Memory B cell (primary cell): ENCODE data around the gene KIRREL1.

ENCODE experiments used
- ATAC-seq: fragments of 150-1000 bp; cut with Tn5 transposase; 2 replicates; pipeline ENCODE4 v1.10.0; 2021; ENCODE audit warnings: low read depth, mild to moderate bottlenecking, moderate library complexity
- DNase-seq, 2 donors: peaks; one replicate each; pipeline ENCODE4 v3.0.0; 2022; ENCODE audit warnings: low spot score in 2 of 2
- H3K27ac Mint-ChIP-seq: one replicate; pipeline ENCODE4 v1.8.0; 2022; ENCODE audit warnings: mild to moderate bottlenecking, moderate library complexity, mixed read lengths
- H3K27me3 Mint-ChIP-seq: one replicate; pipeline ENCODE4 v1.8.0; 2022; ENCODE audit warnings: mixed read lengths
- H3K36me3 Mint-ChIP-seq: one replicate; pipeline ENCODE4 v1.8.0; 2022; ENCODE audit warnings: mild to moderate bottlenecking, mixed read lengths
- H3K4me1 Mint-ChIP-seq: one replicate; pipeline ENCODE4 v1.8.0; 2022; ENCODE audit warnings: mixed read lengths
- H3K4me3 Mint-ChIP-seq: one replicate; pipeline ENCODE4 v1.8.0; 2022; ENCODE audit warnings: mild to moderate bottlenecking, moderate library complexity, mixed read lengths
- H3K9me3 Mint-ChIP-seq: one replicate; pipeline ENCODE4 v1.8.0; 2022; ENCODE audit warnings: mixed read lengths

The KIRREL1 gene

GRCh38 chr1:158075078-158075477 lies 81.6 kb downstream of the KIRREL1 start:
- Mint-ChIP-seq H3K27ac (no peak overlapping the region), H3K27me3 (peaks cover 17% of the 10 kb centered on the region), H3K9me3 (no peaks in the 10 kb centered on the region), H3K4me1 (peaks cover 4% of the 10 kb centered on the region), H3K4me3 (no peak overlapping the region), H3K36me3 (no peaks in the 10 kb centered on the region)
- DNase-seq (no peak), ATAC-seq (no peak)

DNA sequence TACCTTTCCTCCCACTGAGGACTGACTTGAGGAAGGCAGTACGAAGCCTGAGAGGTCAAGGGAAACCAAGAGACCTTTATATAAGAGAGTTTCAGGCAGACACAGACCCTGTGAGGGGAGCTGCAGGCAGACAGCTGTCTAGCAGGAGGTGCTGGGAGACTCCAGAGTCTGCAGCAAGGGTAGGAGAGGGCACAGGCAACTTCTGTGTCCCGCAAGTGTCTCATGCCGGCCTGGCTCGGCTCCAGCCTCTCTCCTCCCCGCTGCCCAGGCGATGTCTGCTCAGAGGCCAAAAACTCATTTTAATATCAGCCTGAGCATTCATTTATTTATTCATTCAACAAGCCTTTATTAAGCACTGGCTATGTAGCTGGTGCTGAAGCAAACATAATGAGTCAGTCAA lies 83.0 kb downstream of the KIRREL1 start:
- peaks cover 4% of the 10 kb centered on the region for H3K4me1 Mint-ChIP-seq
- no peaks in the 10 kb centered on the region for H3K36me3 Mint-ChIP-seq
- H3K27me3 Mint-ChIP-seq, result peaks cover 11% of the 10 kb centered on the region
- ATAC-seq, result no peak
- no peak for DNase-seq
- no peaks in the 10 kb centered on the region for H3K9me3 Mint-ChIP-seq
- no peak overlapping the region for H3K4me3 Mint-ChIP-seq
- no peak overlapping the region for H3K27ac Mint-ChIP-seq

DNA sequence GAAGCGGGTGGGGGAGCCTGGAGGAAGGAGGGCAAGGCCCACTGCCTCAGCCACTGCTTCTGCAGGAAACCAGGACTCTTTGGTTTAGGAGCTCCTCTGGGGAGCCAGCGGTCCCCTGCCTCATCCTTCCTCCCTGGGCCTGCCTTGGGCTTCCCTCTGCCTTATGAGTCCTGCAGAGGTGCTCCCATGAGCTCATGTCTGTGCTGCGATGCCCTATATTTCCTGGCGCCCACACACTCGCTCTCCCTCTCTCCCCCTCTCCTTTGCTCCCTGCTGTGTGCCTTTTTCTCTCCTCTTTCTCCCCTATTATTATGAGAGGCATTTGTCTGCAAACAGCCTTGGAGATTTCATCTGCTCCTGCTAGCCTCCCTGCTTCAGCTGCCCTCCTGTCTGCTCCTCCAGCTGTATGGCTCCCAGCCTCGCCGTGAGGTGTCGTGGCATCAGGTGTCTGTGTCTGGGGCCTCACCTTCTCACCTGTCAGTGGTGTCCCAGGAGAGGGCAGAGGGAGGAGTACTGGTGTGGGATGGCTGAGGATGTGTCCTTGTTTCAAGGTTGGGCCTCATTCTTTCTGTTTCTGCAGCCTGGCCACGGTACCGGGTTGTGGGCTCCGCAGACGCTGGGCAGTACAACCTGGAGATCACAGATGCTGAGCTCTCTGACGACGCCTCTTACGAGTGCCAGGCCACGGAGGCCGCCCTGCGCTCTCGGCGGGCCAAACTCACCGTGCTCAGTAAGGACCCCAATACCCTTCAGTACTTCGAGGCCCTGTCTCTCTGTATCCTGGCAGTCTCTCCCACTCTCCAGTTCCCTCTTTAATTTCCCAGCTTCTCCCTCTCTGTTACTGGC lies 84.2 kb downstream of the KIRREL1 start:
- DNase-seq, result no peak
- Mint-ChIP-seq H3K4me1 (peaks cover 4% of the 10 kb centered on the region), H3K27me3 (peaks cover 2% of the 10 kb centered on the region), H3K9me3 (no peaks in the 10 kb centered on the region), H3K4me3 (no peak overlapping the region), H3K36me3 (no peaks in the 10 kb centered on the region), H3K27ac (no peak overlapping the region)
- no peak for ATAC-seq

- peaks cover 2% of the 10 kb centered on the region for H3K27me3 Mint-ChIP-seq
- H3K4me3 Mint-ChIP-seq, result no peak overlapping the region
- DNase-seq, result no peak
- no peaks in the 10 kb centered on the region for H3K9me3 Mint-ChIP-seq
- no peaks in the 10 kb centered on the region for H3K36me3 Mint-ChIP-seq
- H3K27ac Mint-ChIP-seq, result no peak overlapping the region
- peaks cover 4% of the 10 kb centered on the region for H3K4me1 Mint-ChIP-seq
- ATAC-seq, result no peak
Observed at GRCh38 chr1:158078569-158079080, 85.2 kb downstream of the KIRREL1 start.

- Mint-ChIP-seq H3K27me3 (no peaks in the 10 kb centered on the region), H3K4me1 (peaks cover 4% of the 10 kb centered on the region), H3K36me3 (no peaks in the 10 kb centered on the region), H3K4me3 (no peak overlapping the region), H3K27ac (no peak overlapping the region), H3K9me3 (no peaks in the 10 kb centered on the region)
- ATAC-seq (no peak), DNase-seq (no peak)
Observed at GRCh38 chr1:158080066-158080465, 86.6 kb downstream of the KIRREL1 start.

- Mint-ChIP-seq H3K4me1 (peaks cover 3% of the 10 kb centered on the region), H3K27ac (no peak overlapping the region), H3K4me3 (no peak overlapping the region), H3K27me3 (no peaks in the 10 kb centered on the region), H3K9me3 (no peaks in the 10 kb centered on the region), H3K36me3 (no peaks in the 10 kb centered on the region)
- ATAC-seq (no peak), DNase-seq (no peak)
Observed at GRCh38 chr1:158084336-158084735, 90.9 kb downstream of the KIRREL1 start.

DNA sequence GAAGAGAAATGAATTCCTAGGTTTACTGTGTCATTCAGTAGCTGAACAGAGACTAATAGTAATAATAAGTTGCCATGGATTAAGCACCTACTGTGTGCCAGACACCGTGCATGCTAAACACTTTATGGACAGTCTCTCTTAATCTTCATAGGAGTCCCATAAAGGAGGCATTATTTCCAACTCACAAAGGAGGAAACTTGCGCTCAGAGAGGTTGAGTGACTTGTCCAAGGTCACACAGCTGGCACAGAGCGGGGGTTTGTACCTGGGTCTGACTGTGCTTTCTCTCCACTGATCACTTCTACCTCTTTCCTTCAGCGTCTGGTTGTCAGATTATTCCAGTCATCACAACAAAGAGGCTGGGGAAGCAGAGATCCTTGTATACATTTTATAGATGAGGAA lies 91.3 kb downstream of the KIRREL1 start:
- H3K9me3 Mint-ChIP-seq, result no peaks in the 10 kb centered on the region
- ATAC-seq, result no peak
- no peak overlapping the region for H3K4me3 Mint-ChIP-seq
- no peak for DNase-seq
- H3K27me3 Mint-ChIP-seq, result peaks cover under 1% of the 10 kb centered on the region
- no peak overlapping the region for H3K27ac Mint-ChIP-seq
- H3K4me1 Mint-ChIP-seq, result peaks cover 3% of the 10 kb centered on the region
- H3K36me3 Mint-ChIP-seq, result no peaks in the 10 kb centered on the region

- peak; percentile 79 for ATAC-seq
- H3K9me3 Mint-ChIP-seq, result no peaks in the 10 kb centered on the region
Observed at GRCh38 chr1:158087320-158087927, 94.0 kb downstream of the KIRREL1 start.

GRCh38 chr1:158089476-158089875 lies 96.0 kb downstream of the KIRREL1 start:
- Mint-ChIP-seq H3K4me1 (peaks cover 3% of the 10 kb centered on the region), H3K27me3 (peaks cover 20% of the 10 kb centered on the region), H3K9me3 (no peaks in the 10 kb centered on the region), H3K4me3 (no peak overlapping the region), H3K27ac (no peak overlapping the region), H3K36me3 (no peaks in the 10 kb centered on the region)
- DNase-seq (no peak), ATAC-seq (no peak)

More at GRCh38 chr1:158087320-158087927, 94.0 kb downstream of the KIRREL1 start:
- Mint-ChIP-seq H3K4me1 (peaks cover 3% of the 10 kb centered on the region), H3K36me3 (no peaks in the 10 kb centered on the region), H3K27ac (peak overlapping the region; percentile 67), H3K4me3 (no peak overlapping the region), H3K27me3 (peaks cover 11% of the 10 kb centered on the region)
- DNase-seq, result peak; percentile 29 to 38

DNA sequence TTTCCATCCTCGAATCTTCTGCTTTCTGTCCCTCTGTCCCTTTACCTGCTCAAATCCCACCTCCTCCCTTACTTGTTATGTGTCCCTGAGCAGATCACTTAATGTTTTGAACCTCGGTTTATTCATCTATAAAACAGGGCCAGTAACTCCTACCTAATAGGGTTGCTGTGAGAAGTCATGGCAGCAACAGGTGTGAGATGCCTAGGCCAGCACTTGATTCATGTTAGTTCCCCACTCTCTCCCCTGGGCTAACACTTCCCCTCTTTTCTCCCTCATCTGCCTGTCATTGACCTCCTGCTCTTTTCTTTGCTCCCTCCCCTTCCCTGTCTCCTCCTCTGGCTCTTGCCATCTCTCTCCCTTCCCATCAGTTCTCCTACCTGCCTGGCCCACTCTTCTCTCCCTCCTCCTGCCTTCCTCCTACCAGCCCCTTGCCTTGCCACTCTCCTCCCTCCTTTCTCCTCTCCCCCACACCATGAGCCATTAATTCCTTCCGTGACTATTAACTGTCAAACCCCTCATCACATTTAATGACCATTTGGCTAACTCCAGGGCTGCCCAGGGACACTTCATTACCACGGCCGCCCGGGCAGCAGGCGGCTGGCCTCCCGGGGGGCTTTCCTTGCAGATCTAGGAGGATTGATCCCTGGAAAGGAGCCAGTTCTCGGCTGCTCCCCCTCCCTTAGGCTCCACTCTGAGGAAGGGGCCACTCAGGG lies 96.6 kb downstream of the KIRREL1 start:
- DNase-seq (no peak), ATAC-seq (no peak)
- Mint-ChIP-seq H3K36me3 (no peaks in the 10 kb centered on the region), H3K27me3 (peaks cover 20% of the 10 kb centered on the region), H3K9me3 (no peaks in the 10 kb centered on the region), H3K4me3 (no peak overlapping the region), H3K27ac (no peak overlapping the region), H3K4me1 (peaks cover 3% of the 10 kb centered on the region)

- H3K4me3 Mint-ChIP-seq, result no peak overlapping the region
- H3K27me3 Mint-ChIP-seq, result peaks cover 20% of the 10 kb centered on the region
- ATAC-seq, result no peak
- no peaks in the 10 kb centered on the region for H3K36me3 Mint-ChIP-seq
- H3K4me1 Mint-ChIP-seq, result no peaks in the 10 kb centered on the region
- no peak overlapping the region for H3K27ac Mint-ChIP-seq
- no peak for DNase-seq
- no peaks in the 10 kb centered on the region for H3K9me3 Mint-ChIP-seq
Observed at GRCh38 chr1:158093376-158093775, 99.9 kb downstream of the KIRREL1 start.

- Mint-ChIP-seq H3K36me3 (no peaks in the 10 kb centered on the region), H3K27ac (no peak overlapping the region), H3K4me3 (no peak overlapping the region), H3K4me1 (no peaks in the 10 kb centered on the region), H3K27me3 (peaks cover 20% of the 10 kb centered on the region), H3K9me3 (no peaks in the 10 kb centered on the region)
- ATAC-seq (no peak), DNase-seq (no peak)
Observed at GRCh38 chr1:158094571-158094970, 101.1 kb downstream of the KIRREL1 start.

DNA sequence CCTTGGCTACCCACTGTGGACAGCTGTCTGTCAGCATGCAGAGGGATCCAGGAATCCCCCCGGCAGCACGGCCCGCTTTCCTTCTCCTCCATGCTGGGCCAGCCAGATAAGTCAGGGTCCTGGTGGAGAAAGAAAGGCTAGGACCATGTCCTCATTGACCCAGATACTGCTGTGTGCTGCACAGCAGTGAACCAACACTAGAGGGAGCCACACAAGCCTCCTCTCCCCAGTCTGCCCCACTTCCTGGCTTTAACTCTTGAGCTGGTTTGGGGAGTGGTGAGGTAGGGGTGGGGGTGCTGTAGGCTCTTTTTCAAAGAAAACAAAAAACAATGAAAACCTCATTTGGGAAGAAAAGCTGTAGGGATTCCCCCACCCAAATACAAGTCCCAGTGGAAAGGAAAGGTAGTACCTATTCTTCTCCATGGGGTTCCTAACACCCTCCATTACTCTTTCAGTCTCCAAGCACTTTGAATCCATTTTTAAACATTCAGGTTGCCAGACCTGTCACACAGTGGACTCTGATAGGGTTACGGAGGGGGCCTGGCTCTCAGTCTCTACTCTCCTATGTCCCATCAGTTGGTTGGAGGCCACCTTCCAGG lies 102.4 kb downstream of the KIRREL1 start:
- no peak for DNase-seq
- ATAC-seq, result peak; percentile 78
- no peak overlapping the region for H3K4me3 Mint-ChIP-seq
- no peaks in the 10 kb centered on the region for H3K36me3 Mint-ChIP-seq
- no peaks in the 10 kb centered on the region for H3K4me1 Mint-ChIP-seq
- no peaks in the 10 kb centered on the region for H3K9me3 Mint-ChIP-seq
- peaks cover 13% of the 10 kb centered on the region for H3K27me3 Mint-ChIP-seq
- H3K27ac Mint-ChIP-seq, result no peak overlapping the region

GRCh38 chr1:158098256-158098655 lies 104.8 kb downstream of the KIRREL1 start:
- Mint-ChIP-seq H3K4me3 (no peak overlapping the region), H3K36me3 (no peaks in the 10 kb centered on the region), H3K4me1 (no peaks in the 10 kb centered on the region), H3K27ac (no peak overlapping the region), H3K9me3 (no peaks in the 10 kb centered on the region), H3K27me3 (peaks cover 2% of the 10 kb centered on the region)
- ATAC-seq, result no peak
- no peak for DNase-seq
